Tibial nerve (tissue), 3 donors: ENCODE data around the gene GSTM2.
"Not testable (repeated sequence)": the region's sequence is repeated elsewhere in the genome, so short reads cannot be mapped to it uniquely, and the experiment has no call there.

Source experiments
- CTCF ChIP-seq, 5 experiments: fragments of 200-600 bp in 3 of 5; fragments of 450-650 bp in 2 of 5; sonication (generic) in 3 of 5; IDR thresholded peaks; one replicate each; pipeline ENCODE4 v1.5.1; 2016 to 2019; ENCODE audit warnings: antibody characterized with exemption in 5 of 5, mild to moderate bottlenecking in 3 of 5, moderate library complexity in 2 of 5
- POLR2A ChIP-seq, 2 donors: fragments of 450-650 bp; IDR thresholded peaks; one replicate each; pipeline ENCODE4 v1.6.1; 2017; ENCODE audit warnings: antibody characterized with exemption in 2 of 2, mild to moderate bottlenecking in 2 of 2, moderate library complexity in 2 of 2

- not testable (repeated sequence) for TF ChIP-seq CTCF, POLR2A (IDR thresholded peaks at IDR 0.05)
These were observed 2.1 kb downstream of the GSTM2 start for GRCh38 chr1:109669949-109670302.
